ENCODE results near the gene HSPA12A. TPM values are rescaled to one million over a fixed set of nuclear protein-coding genes. Genes with fewer than 3 reads are reported as not detected.

Gene HSPA12A
- total RNA-seq (under 1 TPM in 1 of 2 experiments, not detected in 1; 0.49 TPM), total RNA-seq (0 to 3.5 (median 1.1) reads per million in 172 experiments)
- polyA plus RNA-seq (2013, experiment 1 of 2), result 0.52 TPM
- polyA plus RNA-seq (2013, experiment 2 of 2), result 0.59 TPM

GRCh38 chr10:116742367-116743265 is at the start of gene HSPA12A:
HSPA12A (minus strand) TSS chr10:116742566; CDS start chr10:116742469, 97 bp downstream.
- POLR2A ChIA-PET, result no interaction called here
- Mint-ChIP-seq H3K27me3 (peaks cover 82% of the 10 kb centered on the region), H3K27ac (no peak within 1 kb of the TSS), H3K36me3 (ENCODE audit: low read depth) (no peaks in the 10 kb centered on the region), H3K4me3 (peak within 1 kb of the TSS; percentile 80), H3K4me1 (ENCODE audit: low read depth) (peaks cover 5% of the 10 kb centered on the region), H3K9me3 (no peaks in the 10 kb centered on the region)
- peaks cover 51 to 89% of the 10 kb centered on the region in 2 experiments for H3K27me3 ChIP-seq (ENCODE audit: control insufficient read depth in 1 of 2, insufficient read depth in 2 of 2, low read length in 2 of 2)
- no peak for TF ChIP-seq CTCF (IDR thresholded peaks at IDR 0.05)
- peak within 1 kb of the TSS; percentile 26 for H3K4me3 ChIP-seq (ENCODE audit: low read length)
- H3K36me3 ChIP-seq (ENCODE audit: insufficient read depth, low read length), result no peaks in the 10 kb centered on the region
- H3K9me3 ChIP-seq (ENCODE audit: control insufficient read depth in 1 of 2, insufficient read depth in 1 of 2, low read length in 2 of 2), result peaks cover 0 to 27% of the 10 kb centered on the region in 2 experiments
- DNase-seq (peak in 9 of 14 experiments; percentile 20 to 68 (median 48)), ATAC-seq (ENCODE audit: poor library complexity) (peak; percentile 78)
- intact Hi-C loops (cut with DNase I, micrococcal nuclease), result loop anchor here in 1 of 2 experiments (5.0 to 10.0 kb wide), 2 partner anchors 430 to 632 kb away; partner anchors contain the start of gene PDZD8
- CTCF ChIA-PET, result no interaction called here
- H3K27ac ChIP-seq (ENCODE audit: low read depth in 1 of 2, low read length in 2 of 2), result no peak within 1 kb of the TSS
- H3K4me1 ChIP-seq (ENCODE audit: insufficient read depth, low read length), result peaks cover 17% of the 10 kb centered on the region

- Histone ChIP-seq H3K4me1 (ENCODE audit: insufficient read depth, low read length) (peaks cover 9% of the 10 kb centered on the region), H3K36me3 (ENCODE audit: insufficient read depth, low read length) (no peaks in the 10 kb centered on the region), H3K27ac (ENCODE audit: low read depth in 1 of 2, low read length in 2 of 2) (no peak overlapping the region), H3K27me3 (ENCODE audit: control insufficient read depth in 1 of 2, insufficient read depth in 2 of 2, low read length in 2 of 2) (peaks cover 0 to 4% of the 10 kb centered on the region in 2 experiments), H3K9me3 (ENCODE audit: control insufficient read depth in 1 of 2, insufficient read depth in 1 of 2, low read length in 2 of 2) (no peaks in the 10 kb centered on the region), H3K4me3 (ENCODE audit: low read length) (no peak overlapping the region)
- H3K36me3 Mint-ChIP-seq (ENCODE audit: low read depth), result no peaks in the 10 kb centered on the region
- TF ChIP-seq CTCF (IDR thresholded peaks at IDR 0.05), result no peak
- ATAC-seq (ENCODE audit: poor library complexity) (no peak), DNase-seq (no peak)
- peaks cover 17% of the 10 kb centered on the region for H3K4me1 Mint-ChIP-seq (ENCODE audit: low read depth)
- peaks cover 55% of the 10 kb centered on the region for H3K27me3 Mint-ChIP-seq
- POLR2A ChIA-PET, result no interaction called here
- no peak overlapping the region for H3K27ac Mint-ChIP-seq
- CTCF ChIA-PET, result no interaction called here
- intact Hi-C loops (cut with DNase I, micrococcal nuclease), result loop anchor here in 1 of 2 experiments (5.0 kb wide), 1 partner anchor 581 kb away; no protein-coding TSS in a partner anchor
- no peaks in the 10 kb centered on the region for H3K9me3 Mint-ChIP-seq
- no peak overlapping the region for H3K4me3 Mint-ChIP-seq
These were observed 48.9 kb upstream of the HSPA12A start for GRCh38 chr10:116791241-116791640.

- no peaks in the 10 kb centered on the region for H3K36me3 Mint-ChIP-seq (ENCODE audit: low read depth)
- H3K27me3 Mint-ChIP-seq, result peaks cover 52% of the 10 kb centered on the region
- ChIA-PET CTCF (interaction anchor here (0.6 to 1.7 kb wide), 10 partner anchors 9 to 387 kb away, joined by 3 to 10 read pairs (median 4); no protein-coding TSS in a partner anchor), POLR2A (interaction anchor here (1.0 to 1.4 kb wide), 3 partner anchors 9 to 387 kb away, joined by 3 to 7 read pairs (median 3); no protein-coding TSS in a partner anchor)
- H3K9me3 Mint-ChIP-seq, result no peaks in the 10 kb centered on the region
- TF ChIP-seq CTCF (IDR thresholded peaks at IDR 0.05), result peak; percentile 99
- ATAC-seq (ENCODE audit: poor library complexity), result peak; percentile 87
- H3K4me1 Mint-ChIP-seq (ENCODE audit: low read depth), result peaks cover 17% of the 10 kb centered on the region
- Histone ChIP-seq H3K27ac (ENCODE audit: low read depth in 1 of 2, low read length in 2 of 2) (no peak overlapping the region), H3K4me1 (ENCODE audit: insufficient read depth, low read length) (peaks cover 9% of the 10 kb centered on the region), H3K27me3 (ENCODE audit: control insufficient read depth in 1 of 2, insufficient read depth in 2 of 2, low read length in 2 of 2) (peaks cover 0 to 4% of the 10 kb centered on the region in 2 experiments), H3K36me3 (ENCODE audit: insufficient read depth, low read length) (no peaks in the 10 kb centered on the region), H3K9me3 (ENCODE audit: control insufficient read depth in 1 of 2, insufficient read depth in 1 of 2, low read length in 2 of 2) (no peaks in the 10 kb centered on the region), H3K4me3 (ENCODE audit: low read length) (peak overlapping the region; percentile 1)
- peak; percentile 53 to 79 (median 71) for DNase-seq
- peak overlapping the region; percentile 60 for H3K4me3 Mint-ChIP-seq
- peak overlapping the region; percentile 80 for H3K27ac Mint-ChIP-seq
- intact Hi-C loops (cut with DNase I, micrococcal nuclease), result loop anchor here (1.0 to 10.0 kb wide), 2 partner anchors 63 to 106 kb away; no protein-coding TSS in a partner anchor
These were observed 45.7 kb upstream of the HSPA12A start for GRCh38 chr10:116787893-116788665.

All from CD4-positive, alpha-beta T cell (primary cell).